BJ (cell line): ENCODE measurements around the gene ISOC2. TPM values are rescaled to one million over a fixed set of nuclear protein-coding genes. Genes with fewer than 3 reads are reported as not detected.

Experiments used
- CTCF ChIA-PET: fragments of 350-600 bp; formaldehyde crosslinking; extraction: SDS; loops from one replicate; lab custom pipeline; 2021; ENCODE audit warnings: antibody characterized with exemption, inconsistent platforms; lab: Yijun Ruan, JAX
- POLR2A ChIA-PET: fragments of 300-600 bp; sonication (Branson Sonifier 250); formaldehyde crosslinking; extraction: SDS; loops from one replicate; lab custom pipeline; 2021; ENCODE audit warnings: antibody characterized with exemption; lab: Charles Lee
- DNase-seq: peaks from one replicate; pipeline ENCODE4 v3.0.0-alpha.2; 2011; ENCODE audit warnings: low read depth
- H3K27me3 ChIP-seq: 2 replicates; pipeline ENCODE4 v1.6.0; 2011; ENCODE audit warnings: low read length; ENCODE audit not compliant: control insufficient read depth, insufficient read depth
- H3K36me3 ChIP-seq: 2 replicates; pipeline ENCODE4 v1.5.1; 2011; ENCODE audit warnings: low read length; ENCODE audit not compliant: control insufficient read depth, insufficient read depth
- H3K4me3 ChIP-seq: 2 replicates; pipeline ENCODE4 v1.5.1; 2011; ENCODE audit warnings: low read depth, mild to moderate bottlenecking, control low read depth, low read length
- CTCF ChIP-seq: IDR thresholded peaks from 2 replicates; pipeline ENCODE4 v1.5.1; 2011; ENCODE audit warnings: low read depth, mild to moderate bottlenecking, control low read depth, inconsistent platforms, low read length, moderate library complexity; ENCODE audit not compliant: insufficient read depth
- polyA plus RNA-seq: library from polyadenylated mRNA; depleted of rRNA; stranded (reverse); fragments of >200 nt; gene quantifications from 2 replicates; pipeline ENCODE4 v1.2.3, GENCODE V29; 2011

ISOC2 gene
- polyA plus RNA-seq, 1 experiment = 123 TPM

GRCh38 chr19:55481148-55481793 lies 19.8 kb upstream of the ISOC2 start:
- ChIA-PET POLR2A (no interaction called here), CTCF (no interaction called here)
- no peak for DNase-seq
- no peaks in the 10 kb centered on the region for H3K27me3 ChIP-seq
- H3K36me3 ChIP-seq = peaks cover 5% of the 10 kb centered on the region
- no peak for TF ChIP-seq CTCF
- no peak overlapping the region for H3K4me3 ChIP-seq

GRCh38 chr19:55479451-55480230 lies 18.2 kb upstream of the ISOC2 start:
- no peak for TF ChIP-seq CTCF
- Histone ChIP-seq H3K36me3 (peaks cover 5% of the 10 kb centered on the region), H3K4me3 (no peak overlapping the region), H3K27me3 (no peaks in the 10 kb centered on the region)
- POLR2A ChIA-PET = no interaction called here
- no peak for DNase-seq
- CTCF ChIA-PET = interaction anchor here (0.9 to 2.5 kb wide), 3 partner anchors 12 to 24 kb away, joined by 3 to 15 read pairs (median 5); no protein-coding TSS in a partner anchor

GRCh38 chr19:55479045-55479444 lies 17.6 kb upstream of the ISOC2 start:
- ChIA-PET POLR2A (interaction anchor here (0.6 kb wide), 1 partner anchor 162 kb away, joined by 3 read pairs; no protein-coding TSS in a partner anchor), CTCF (interaction anchor here (0.6 to 2.5 kb wide), 4 partner anchors 8 to 336 kb away, joined by 3 to 15 read pairs (median 4); no protein-coding TSS in a partner anchor)
- no peak for DNase-seq
- no peak overlapping the region for H3K4me3 ChIP-seq
- no peaks in the 10 kb centered on the region for H3K27me3 ChIP-seq
- TF ChIP-seq CTCF = no peak
- H3K36me3 ChIP-seq = peaks cover 5% of the 10 kb centered on the region

GRCh38 chr19:55478364-55478763 lies 16.9 kb upstream of the ISOC2 start:
- POLR2A ChIA-PET = no interaction called here
- CTCF ChIA-PET = interaction anchor here (0.6 to 2.5 kb wide), 4 partner anchors 9 to 335 kb away, joined by 3 to 15 read pairs (median 5); no protein-coding TSS in a partner anchor
- H3K36me3 ChIP-seq = peaks cover 2% of the 10 kb centered on the region
- no peak for TF ChIP-seq CTCF
- no peak for DNase-seq
- no peak overlapping the region for H3K4me3 ChIP-seq
- no peaks in the 10 kb centered on the region for H3K27me3 ChIP-seq

GRCh38 chr19:55477905-55478304 lies 16.5 kb upstream of the ISOC2 start:
- Histone ChIP-seq H3K36me3 (peaks cover 2% of the 10 kb centered on the region), H3K27me3 (no peaks in the 10 kb centered on the region), H3K4me3 (peak overlapping the region; percentile 58; the same call in 1 of the 2 replicates)
- TF ChIP-seq CTCF = no peak
- no peak for DNase-seq
- ChIA-PET POLR2A (no interaction called here), CTCF (interaction anchor here (1.3 to 2.8 kb wide), 3 partner anchors 9 to 24 kb away, joined by 3 to 45 read pairs (median 7); no protein-coding TSS in a partner anchor)
